OCI-LY3 (cell line): ENCODE measurements around the gene MKNK1.

Experiments
- H2AFZ ChIP-seq: fragments of 200-600, 300-600 bp; shearing (Covaris generic); 2 replicates; pipeline ENCODE4 v1.6.0; 2014; ENCODE audit warnings: antibody characterized with exemption, low read depth, low read length
- H3K27ac ChIP-seq: fragments of 200-600, 300-600 bp; sonication (generic); 2 replicates; pipeline ENCODE4 v1.5.1; 2014; ENCODE audit warnings: mild to moderate bottlenecking, low read length, moderate library complexity, mixed read lengths
- H3K27me3 ChIP-seq: fragments of 200-600, 300-600 bp; sonication (generic); 2 replicates; pipeline ENCODE4 v1.6.1; 2014; ENCODE audit warnings: low read depth, low read length, mixed read lengths
- H3K36me3 ChIP-seq: fragments of 200-600, 300-600 bp; sonication (generic); replicated peaks from 2 replicates; pipeline ENCODE3; 2014; ENCODE audit warnings: low read depth, low read length, mixed read lengths
- H3K4me1 ChIP-seq: fragments of 300-600, 200-600 bp; sonication (generic); 2 replicates; pipeline ENCODE4 v1.6.1; 2014; ENCODE audit warnings: low read length, mixed read lengths
- H3K4me2 ChIP-seq: fragments of 200-600, 300-600 bp; sonication (generic); 2 replicates; pipeline ENCODE4 v1.6.1; 2014; ENCODE audit warnings: low read length, mixed read lengths
- H3K4me3 ChIP-seq: fragments of 300-600, 200-600 bp; sonication (generic); 2 replicates; pipeline ENCODE4 v1.5.1; 2014; ENCODE audit warnings: antibody characterized with exemption, mild to moderate bottlenecking, low read length, moderate library complexity
- H3K79me2 ChIP-seq: fragments of 300-600, 200-600 bp; shearing (Covaris generic); 2 replicates; pipeline ENCODE4 v1.6.1; 2014; ENCODE audit warnings: mild to moderate bottlenecking, low read length, mixed read lengths
- H3K9ac ChIP-seq: fragments of 300-600, 200-600 bp; shearing (Covaris generic); 2 replicates; pipeline ENCODE4 v1.6.0; 2014; ENCODE audit warnings: mild to moderate bottlenecking, low read length, moderate library complexity
- H3K9me3 ChIP-seq: fragments of 200-600, 300-600 bp; shearing (Covaris generic); 2 replicates; pipeline ENCODE4 v1.6.1; 2014; ENCODE audit warnings: low read length, mixed read lengths; ENCODE audit not compliant: insufficient read depth
- H4K20me1 ChIP-seq: fragments of 200-600, 300-600 bp; sonication (generic); 2 replicates; pipeline ENCODE4 v1.6.1; 2016; ENCODE audit warnings: low read length, mixed read lengths; ENCODE audit not compliant: insufficient read depth
- CTCF ChIP-seq: fragments of 200-600, 300-600 bp; sonication (generic); IDR thresholded peaks from 2 replicates; pipeline ENCODE4 v1.5.1; 2014; ENCODE audit warnings: antibody characterized with exemption, low read length, low read depth
- EZH2phosphoT487 ChIP-seq: fragments of 200-600 bp; shearing (Covaris generic); IDR thresholded peaks from 2 replicates; pipeline ENCODE4 v1.6.1; 2018; ENCODE audit warnings: antibody characterized with exemption, mixed run types, low read depth

Gene MKNK1

GRCh38 chr1:46558966-46559365 is 45.1 kb downstream of the MKNK1 start:
- no peak overlapping the region for H3K27ac ChIP-seq
- no peak for TF ChIP-seq EZH2phosphoT487
- TF ChIP-seq CTCF: no peak
- no peak overlapping the region for H3K9ac ChIP-seq
- no peak overlapping the region for H2AFZ ChIP-seq
- no peaks in the 10 kb centered on the region for H3K9me3 ChIP-seq
- H3K4me3 ChIP-seq: no peak overlapping the region
- H3K27me3 ChIP-seq: no peaks in the 10 kb centered on the region
- no peaks in the 10 kb centered on the region for H3K4me1 ChIP-seq
- no peaks in the 10 kb centered on the region for H3K79me2 ChIP-seq
- no peak overlapping the region for H3K4me2 ChIP-seq
- no peaks in the 10 kb centered on the region for H4K20me1 ChIP-seq
- H3K36me3 ChIP-seq: no peaks in the 10 kb centered on the region

GRCh38 chr1:46558141-46558963 is 45.7 kb downstream of the MKNK1 start:
- H2AFZ ChIP-seq: no peak overlapping the region
- H3K4me1 ChIP-seq: no peaks in the 10 kb centered on the region
- no peak overlapping the region for H3K9ac ChIP-seq

GRCh38 chr1:46557403-46557802 is 46.7 kb downstream of the MKNK1 start:
- no peak overlapping the region for H3K4me3 ChIP-seq
- H3K9ac ChIP-seq: no peak overlapping the region
- H3K79me2 ChIP-seq: no peaks in the 10 kb centered on the region
- no peaks in the 10 kb centered on the region for H3K4me1 ChIP-seq
- H2AFZ ChIP-seq: no peak overlapping the region
- TF ChIP-seq EZH2phosphoT487 (no peak), CTCF (no peak)
- H3K4me2 ChIP-seq: no peak overlapping the region
- no peaks in the 10 kb centered on the region for H3K9me3 ChIP-seq
- no peaks in the 10 kb centered on the region for H3K27me3 ChIP-seq
- no peaks in the 10 kb centered on the region for H3K36me3 ChIP-seq
- no peak overlapping the region for H3K27ac ChIP-seq
- H4K20me1 ChIP-seq: no peaks in the 10 kb centered on the region

More at GRCh38 chr1:46558141-46558963, 45.7 kb downstream of the MKNK1 start:
- Histone ChIP-seq H3K36me3 (no peaks in the 10 kb centered on the region), H3K27me3 (no peaks in the 10 kb centered on the region), H3K27ac (no peak overlapping the region), H3K4me3 (no peak overlapping the region), H3K9me3 (no peaks in the 10 kb centered on the region), H3K79me2 (no peaks in the 10 kb centered on the region), H3K4me2 (no peak overlapping the region), H4K20me1 (no peaks in the 10 kb centered on the region)
- TF ChIP-seq CTCF (no peak), EZH2phosphoT487 (no peak)

- no peaks in the 10 kb centered on the region for H4K20me1 ChIP-seq
- no peak overlapping the region for H3K9ac ChIP-seq
- H3K4me2 ChIP-seq: no peak overlapping the region
- H3K9me3 ChIP-seq: no peaks in the 10 kb centered on the region
- H2AFZ ChIP-seq: no peak overlapping the region
- H3K36me3 ChIP-seq: no peaks in the 10 kb centered on the region
- H3K79me2 ChIP-seq: no peaks in the 10 kb centered on the region
- H3K4me1 ChIP-seq: no peaks in the 10 kb centered on the region
- H3K27me3 ChIP-seq: no peaks in the 10 kb centered on the region
- H3K4me3 ChIP-seq: no peak overlapping the region
- TF ChIP-seq EZH2phosphoT487 (no peak), CTCF (no peak)
- no peak overlapping the region for H3K27ac ChIP-seq
These were observed 47.2 kb downstream of the MKNK1 start for GRCh38 chr1:46556822-46557221.
